Tibial nerve (tissue), 4 donors: ENCODE results near the gene SLC37A1. TPM values are rescaled to one million over a fixed set of nuclear protein-coding genes. Genes with fewer than 3 reads are reported as not detected.

ENCODE experiments used
- DNase-seq, 2 donors: peaks; one replicate each; pipeline ENCODE4 v3.0.0-alpha.2; 2019; ENCODE audit warnings: low spot score in 2 of 2
- H3K27ac ChIP-seq, 4 donors: fragments of 200-600 bp; sonication (generic) in 3 of 4; one replicate each; pipeline ENCODE4 v1.5.1; 2017 to 2019; ENCODE audit warnings: mild to moderate bottlenecking in 1 of 4
- H3K27me3 ChIP-seq, 2 donors: fragments of 200-600 bp; sonication (generic) in 1 of 2; one replicate each; pipeline versions ENCODE4 v1.5.1 to v1.6.0; 2017 to 2019
- H3K36me3 ChIP-seq, 3 donors: fragments of 200-600 bp; sonication (generic); one replicate each; pipeline ENCODE4 v1.5.1; 2018 to 2019
- H3K4me1 ChIP-seq, 4 donors: fragments of 200-600 bp; sonication (generic) in 3 of 4; one replicate each; pipeline ENCODE4 v1.5.1; 2017 to 2019
- H3K4me3 ChIP-seq, 4 donors: fragments of 200-600 bp; sonication (generic) in 3 of 4; one replicate each; pipeline ENCODE4 v1.5.1; 2017 to 2019; ENCODE audit warnings: mild to moderate bottlenecking in 1 of 4, moderate library complexity in 1 of 4
- H3K9me3 ChIP-seq, 4 donors: fragments of 200-600 bp; sonication (generic) in 3 of 4; one replicate each; pipeline ENCODE4 v1.5.1; 2017 to 2019
- EP300 ChIP-seq, 2 donors: sonication (generic); formaldehyde crosslinking; IDR thresholded peaks; one replicate each; pipeline ENCODE4 v1.6.1; 2017; ENCODE audit warnings: antibody characterized with exemption in 2 of 2, mild to moderate bottlenecking in 1 of 2
- POLR2A ChIP-seq, 2 donors: fragments of 450-650 bp; IDR thresholded peaks; one replicate each; pipeline ENCODE4 v1.6.1; 2017; ENCODE audit warnings: antibody characterized with exemption in 2 of 2, mild to moderate bottlenecking in 2 of 2, moderate library complexity in 2 of 2
- WGBS, 2 donors: methylation state at CpG; one replicate each; pipeline ENCODE4 v1.1.5; 2018; 5-methylcytosine and 5-hydroxymethylcytosine counted together
- total RNA-seq, 4 donors: library from RNA; depleted of rRNA; stranded (reverse); fragments of >200 nt; gene quantifications; one replicate each; pipeline ENCODE4 v1.1.0, GENCODE V29; 2016
- TF ChIP-seq, protein P1 (sequence below), 5 experiments: fragments of 200-600 bp in 3 of 5; fragments of 450-650 bp in 2 of 5; sonication (generic) in 3 of 5; IDR thresholded peaks; one replicate each; pipeline ENCODE4 v1.5.1; 2016 to 2019; ENCODE audit warnings: antibody characterized with exemption in 5 of 5, mild to moderate bottlenecking in 3 of 5, moderate library complexity in 2 of 5

The SLC37A1 gene
- total RNA-seq: 1 to 10 TPM; 4.4 to 6.7 (median 5.0) TPM

- Histone ChIP-seq H3K27ac (peak within 1 kb of the TSS; percentile 50 to 87 (median 73)), H3K4me1 (peaks cover 0 to 28% (median 4%) of the 10 kb centered on the region in 4 donors), H3K9me3 (no peaks in the 10 kb centered on the region), H3K4me3 (peak within 1 kb of the TSS; percentile 58 to 95 (median 72)), H3K36me3 (no peaks in the 10 kb centered on the region), H3K27me3 (no peaks in the 10 kb centered on the region)
- TF ChIP-seq EP300 (IDR thresholded peaks at IDR 0.05) (no peak), POLR2A (IDR thresholded peaks at IDR 0.05) (no peak)
- TF ChIP-seq, protein P1, sequence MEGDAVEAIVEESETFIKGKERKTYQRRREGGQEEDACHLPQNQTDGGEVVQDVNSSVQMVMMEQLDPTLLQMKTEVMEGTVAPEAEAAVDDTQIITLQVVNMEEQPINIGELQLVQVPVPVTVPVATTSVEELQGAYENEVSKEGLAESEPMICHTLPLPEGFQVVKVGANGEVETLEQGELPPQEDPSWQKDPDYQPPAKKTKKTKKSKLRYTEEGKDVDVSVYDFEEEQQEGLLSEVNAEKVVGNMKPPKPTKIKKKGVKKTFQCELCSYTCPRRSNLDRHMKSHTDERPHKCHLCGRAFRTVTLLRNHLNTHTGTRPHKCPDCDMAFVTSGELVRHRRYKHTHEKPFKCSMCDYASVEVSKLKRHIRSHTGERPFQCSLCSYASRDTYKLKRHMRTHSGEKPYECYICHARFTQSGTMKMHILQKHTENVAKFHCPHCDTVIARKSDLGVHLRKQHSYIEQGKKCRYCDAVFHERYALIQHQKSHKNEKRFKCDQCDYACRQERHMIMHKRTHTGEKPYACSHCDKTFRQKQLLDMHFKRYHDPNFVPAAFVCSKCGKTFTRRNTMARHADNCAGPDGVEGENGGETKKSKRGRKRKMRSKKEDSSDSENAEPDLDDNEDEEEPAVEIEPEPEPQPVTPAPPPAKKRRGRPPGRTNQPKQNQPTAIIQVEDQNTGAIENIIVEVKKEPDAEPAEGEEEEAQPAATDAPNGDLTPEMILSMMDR (IDR thresholded peaks at IDR 0.05): peak in 1 of 5 experiments; percentile 19
- 11 to 24% methylated on average over 14 to 34 of the region's 88 CpGs for WGBS, 2 donors
- DNase-seq: no peak
These were observed at the start of gene SLC37A1 for GRCh38 chr21:42513151-42513984. Gene SLC37A1 (plus strand): TSS chr21:42513852. CDS start chr21:42518455, 4,603 bp downstream.

DNA sequence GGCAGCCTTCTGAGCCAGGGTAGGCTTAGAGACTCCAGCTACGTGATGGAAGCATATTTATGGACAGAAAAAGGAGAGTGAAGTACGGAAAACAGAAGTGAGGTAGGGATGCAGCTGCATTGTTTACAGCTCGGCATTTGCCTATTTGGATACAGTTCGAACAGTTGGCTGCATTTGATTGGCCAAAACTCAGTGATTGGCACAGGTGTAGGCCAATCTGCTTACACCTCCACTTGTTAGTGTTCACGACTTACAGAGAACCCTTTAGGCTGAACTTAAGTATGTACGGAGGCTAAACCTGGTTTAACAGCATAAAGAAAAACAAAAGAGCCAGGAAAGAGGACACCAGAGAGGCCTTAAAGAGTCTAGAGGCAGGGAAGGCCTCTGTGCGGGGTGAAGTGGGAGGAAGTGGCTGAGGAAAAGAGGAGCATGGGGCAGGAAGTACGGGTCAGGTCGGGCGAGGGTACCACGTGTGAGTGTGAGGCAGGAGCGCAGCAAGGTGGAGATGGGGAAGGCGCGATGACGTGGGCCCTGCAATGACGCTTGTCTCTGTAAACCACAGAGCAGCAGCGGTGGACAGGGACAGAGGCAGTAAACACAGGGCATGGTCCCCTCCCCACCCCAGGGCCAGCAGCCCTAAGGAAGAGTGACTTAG is 49.7 kb upstream of the SLC37A1 start:
- Histone ChIP-seq H3K9me3 (no peaks in the 10 kb centered on the region), H3K4me3 (no peak overlapping the region), H3K27ac (peak overlapping the region in 1 of 4 donors; percentile 19), H3K4me1 (peaks cover 0 to 14% (median 0%) of the 10 kb centered on the region in 4 donors), H3K27me3 (no peaks in the 10 kb centered on the region), H3K36me3 (no peaks in the 10 kb centered on the region)
- 76 to 79% methylated on average over 17 of the region's 17 CpGs for WGBS, 2 donors
- DNase-seq: no peak
- TF ChIP-seq EP300 (IDR thresholded peaks at IDR 0.05) (no peak), POLR2A (IDR thresholded peaks at IDR 0.05) (no peak)
- TF ChIP-seq, protein P1 (IDR thresholded peaks at IDR 0.05): no peak

DNA sequence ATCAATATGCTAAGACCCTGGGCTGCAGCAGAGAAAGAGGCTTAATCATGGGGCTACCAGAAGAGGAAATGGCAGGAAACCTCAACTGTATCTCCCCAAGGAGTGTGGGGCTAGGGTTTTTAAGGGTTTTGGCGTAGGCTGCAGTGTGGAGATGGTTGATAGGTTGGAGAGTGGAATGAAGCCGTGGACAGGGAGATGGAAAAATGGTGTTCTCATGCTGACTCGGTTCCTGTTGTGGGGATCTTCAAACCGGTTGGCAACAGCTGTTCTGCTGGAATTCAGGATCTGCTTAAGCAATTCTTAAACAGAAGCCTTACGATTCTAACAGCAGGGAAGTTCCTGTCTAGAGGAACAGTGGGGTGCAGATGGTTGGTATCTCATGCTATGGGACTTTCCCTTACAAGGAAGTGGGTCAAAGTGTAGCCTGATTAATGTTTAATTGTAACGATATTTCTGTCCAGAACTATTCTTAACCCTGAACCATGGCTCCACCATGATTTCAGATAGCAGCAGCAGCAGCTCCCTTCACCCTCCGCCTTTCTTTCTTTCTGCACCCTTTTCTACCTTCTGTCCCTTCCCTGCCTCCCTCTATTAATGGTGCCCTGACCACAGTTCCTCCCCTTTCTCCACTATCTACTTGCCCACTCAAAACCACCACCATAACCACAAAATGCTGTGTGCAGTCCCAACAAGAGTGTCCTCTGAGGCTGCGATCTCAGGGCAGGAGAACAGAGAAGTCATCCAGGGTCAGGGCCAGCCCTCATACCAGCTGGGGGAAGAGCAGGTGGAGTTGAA is 48.4 kb upstream of the SLC37A1 start:
- no peak overlapping the region for H3K4me3 ChIP-seq
- peak overlapping the region in 1 of 4 donors; percentile 16 for H3K27ac ChIP-seq
- no peak for TF ChIP-seq EP300 (IDR thresholded peaks at IDR 0.05)
- TF ChIP-seq POLR2A (IDR thresholded peaks at IDR 0.05): no peak
- TF ChIP-seq, protein P1 (IDR thresholded peaks at IDR 0.05): no peak
- DNase-seq: no peak
- H3K9me3 ChIP-seq: no peaks in the 10 kb centered on the region
- 69 to 72% methylated on average over 8 of the region's 8 CpGs for WGBS, 2 donors
- no peaks in the 10 kb centered on the region for H3K27me3 ChIP-seq
- H3K4me1 ChIP-seq: peaks cover 0 to 12% (median 0%) of the 10 kb centered on the region in 4 donors
- no peaks in the 10 kb centered on the region for H3K36me3 ChIP-seq

GRCh38 chr21:42465803-42466127 is 47.9 kb upstream of the SLC37A1 start:
- Histone ChIP-seq H3K9me3 (no peaks in the 10 kb centered on the region), H3K27me3 (no peaks in the 10 kb centered on the region), H3K4me1 (peaks cover 0 to 7% (median 0%) of the 10 kb centered on the region in 4 donors), H3K27ac (peak overlapping the region in 1 of 4 donors; percentile 16), H3K4me3 (no peak overlapping the region), H3K36me3 (no peaks in the 10 kb centered on the region)
- DNase-seq: no peak
- WGBS, 2 donors: 93 to 94% methylated on average over 3 of the region's 3 CpGs
- TF ChIP-seq EP300 (IDR thresholded peaks at IDR 0.05) (no peak), POLR2A (IDR thresholded peaks at IDR 0.05) (no peak)
- TF ChIP-seq, protein P1 (IDR thresholded peaks at IDR 0.05): no peak
